DND-41 (cell line): Measurements from ENCODE around the gene STK16.

Experiments
- EZH2 ChIP-seq: IDR thresholded peaks from 3 replicates; pipeline ENCODE4 v1.6.1; 2012; ENCODE audit warnings: borderline replicate concordance, low read depth, mild to moderate bottlenecking, moderate library complexity, low read length, inconsistent platforms; ENCODE audit not compliant: severe bottlenecking
- TF ChIP-seq, protein P1 (sequence below): IDR thresholded peaks from 2 replicates; pipeline ENCODE4 v1.5.1; 2012; ENCODE audit warnings: borderline replicate concordance, low read length, moderate library complexity, mild to moderate bottlenecking; ENCODE audit not compliant: poor library complexity, severe bottlenecking; ENCODE audit errors: extremely low read depth

DNA sequence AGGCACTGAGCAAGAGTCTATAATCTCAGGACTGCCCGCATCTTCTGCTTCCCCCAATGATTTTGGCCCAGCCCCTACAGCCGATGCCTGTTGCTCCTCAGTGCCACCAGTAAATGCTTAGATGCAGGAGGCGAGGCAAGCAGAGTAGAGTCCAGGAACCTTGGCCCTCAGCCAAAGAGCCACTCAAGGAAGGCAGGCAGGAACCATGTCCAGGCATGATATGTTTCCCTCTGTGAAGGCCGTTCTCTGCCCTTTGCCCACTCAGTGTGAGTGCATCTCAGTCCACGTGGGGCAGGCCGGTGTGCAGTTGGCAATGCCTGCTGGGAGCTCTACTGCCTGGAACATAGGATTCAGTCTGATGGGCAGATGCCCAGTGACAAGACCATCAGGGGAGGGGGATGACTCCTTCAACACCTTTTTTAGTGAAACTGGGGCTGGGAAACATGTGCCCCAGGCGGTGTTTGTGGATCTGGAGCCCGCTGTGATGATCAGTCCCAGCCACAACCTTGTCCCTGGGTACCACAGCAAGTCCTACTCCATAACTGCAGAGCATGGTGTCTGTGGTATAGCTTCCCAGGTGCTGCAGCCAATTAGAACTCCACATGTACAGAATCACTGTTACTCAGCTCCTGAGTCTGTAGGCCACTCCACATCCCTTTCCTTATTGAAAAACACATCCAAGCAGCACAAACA lies 24.2 kb downstream of the STK16 start:
- no peak for TF ChIP-seq EZH2
- TF ChIP-seq, protein P1, sequence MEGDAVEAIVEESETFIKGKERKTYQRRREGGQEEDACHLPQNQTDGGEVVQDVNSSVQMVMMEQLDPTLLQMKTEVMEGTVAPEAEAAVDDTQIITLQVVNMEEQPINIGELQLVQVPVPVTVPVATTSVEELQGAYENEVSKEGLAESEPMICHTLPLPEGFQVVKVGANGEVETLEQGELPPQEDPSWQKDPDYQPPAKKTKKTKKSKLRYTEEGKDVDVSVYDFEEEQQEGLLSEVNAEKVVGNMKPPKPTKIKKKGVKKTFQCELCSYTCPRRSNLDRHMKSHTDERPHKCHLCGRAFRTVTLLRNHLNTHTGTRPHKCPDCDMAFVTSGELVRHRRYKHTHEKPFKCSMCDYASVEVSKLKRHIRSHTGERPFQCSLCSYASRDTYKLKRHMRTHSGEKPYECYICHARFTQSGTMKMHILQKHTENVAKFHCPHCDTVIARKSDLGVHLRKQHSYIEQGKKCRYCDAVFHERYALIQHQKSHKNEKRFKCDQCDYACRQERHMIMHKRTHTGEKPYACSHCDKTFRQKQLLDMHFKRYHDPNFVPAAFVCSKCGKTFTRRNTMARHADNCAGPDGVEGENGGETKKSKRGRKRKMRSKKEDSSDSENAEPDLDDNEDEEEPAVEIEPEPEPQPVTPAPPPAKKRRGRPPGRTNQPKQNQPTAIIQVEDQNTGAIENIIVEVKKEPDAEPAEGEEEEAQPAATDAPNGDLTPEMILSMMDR, result no peak
